Epidermal melanocyte (primary cell): ENCODE data around the gene KIF2B.
"Not testable (repeated sequence)": the region's sequence is repeated elsewhere in the genome, so short reads cannot be mapped to it uniquely, and the experiment has no call there.

Experiments used
- DNase-seq: peaks from one replicate; pipeline ENCODE4 v3.0.0; 2011; ENCODE audit warnings: low spot score; ENCODE audit not compliant: insufficient read length

Gene KIF2B, protein sequence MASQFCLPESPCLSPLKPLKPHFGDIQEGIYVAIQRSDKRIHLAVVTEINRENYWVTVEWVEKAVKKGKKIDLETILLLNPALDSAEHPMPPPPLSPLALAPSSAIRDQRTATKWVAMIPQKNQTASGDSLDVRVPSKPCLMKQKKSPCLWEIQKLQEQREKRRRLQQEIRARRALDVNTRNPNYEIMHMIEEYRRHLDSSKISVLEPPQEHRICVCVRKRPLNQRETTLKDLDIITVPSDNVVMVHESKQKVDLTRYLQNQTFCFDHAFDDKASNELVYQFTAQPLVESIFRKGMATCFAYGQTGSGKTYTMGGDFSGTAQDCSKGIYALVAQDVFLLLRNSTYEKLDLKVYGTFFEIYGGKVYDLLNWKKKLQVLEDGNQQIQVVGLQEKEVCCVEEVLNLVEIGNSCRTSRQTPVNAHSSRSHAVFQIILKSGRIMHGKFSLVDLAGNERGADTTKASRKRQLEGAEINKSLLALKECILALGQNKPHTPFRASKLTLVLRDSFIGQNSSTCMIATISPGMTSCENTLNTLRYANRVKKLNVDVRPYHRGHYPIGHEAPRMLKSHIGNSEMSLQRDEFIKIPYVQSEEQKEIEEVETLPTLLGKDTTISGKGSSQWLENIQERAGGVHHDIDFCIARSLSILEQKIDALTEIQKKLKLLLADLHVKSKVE

GRCh38 chr17:53822764-53823163, at the start of gene KIF2B:
KIF2B (plus strand) TSS chr17:53822927; CDS start chr17:53823034, 107 bp downstream.
- DNase-seq, result no peak

DNA sequence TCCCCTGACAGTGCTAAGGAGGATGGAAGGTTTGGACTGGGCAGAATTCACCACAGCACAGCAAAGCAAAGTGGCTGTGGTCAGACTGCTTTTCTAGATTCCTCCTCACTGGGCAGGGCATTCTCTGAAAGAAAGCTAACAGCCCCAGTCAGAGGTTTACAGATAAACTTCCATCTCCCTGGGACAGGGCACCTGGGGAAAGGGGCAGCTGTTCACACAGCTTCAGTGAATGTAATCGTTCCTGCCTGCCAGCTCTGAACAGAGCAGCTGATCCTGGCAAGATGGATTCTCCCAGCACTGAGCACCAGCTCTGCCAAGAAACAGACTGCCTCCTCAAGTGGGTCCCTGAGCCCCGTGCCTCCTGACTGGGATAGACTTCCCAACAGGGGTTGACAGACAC, 42.4 kb upstream of the KIF2B start:
- no peak for DNase-seq

- no peak for DNase-seq
Observed at GRCh38 chr17:53791551-53791950, 31.2 kb upstream of the KIF2B start.

DNA sequence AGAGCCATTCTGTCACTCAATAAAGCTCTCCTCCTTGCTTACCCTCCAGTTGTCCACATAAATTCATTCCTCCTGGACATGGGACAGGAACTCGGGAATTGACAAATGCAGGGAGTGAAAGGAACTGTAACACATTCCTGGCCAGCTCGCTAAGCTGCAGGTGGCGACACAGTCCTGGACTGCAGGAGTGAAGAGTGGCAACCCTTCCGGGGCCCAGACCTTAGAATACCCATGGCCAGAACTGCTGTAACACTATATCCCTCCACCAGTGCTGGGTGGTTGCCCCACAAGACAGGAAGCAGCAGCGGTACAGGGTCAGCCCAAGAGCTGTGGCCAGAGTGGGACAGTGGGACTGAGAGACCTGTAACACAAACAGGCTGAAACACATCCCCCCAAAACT, 30.3 kb upstream of the KIF2B start:
- DNase-seq, result no peak

DNA sequence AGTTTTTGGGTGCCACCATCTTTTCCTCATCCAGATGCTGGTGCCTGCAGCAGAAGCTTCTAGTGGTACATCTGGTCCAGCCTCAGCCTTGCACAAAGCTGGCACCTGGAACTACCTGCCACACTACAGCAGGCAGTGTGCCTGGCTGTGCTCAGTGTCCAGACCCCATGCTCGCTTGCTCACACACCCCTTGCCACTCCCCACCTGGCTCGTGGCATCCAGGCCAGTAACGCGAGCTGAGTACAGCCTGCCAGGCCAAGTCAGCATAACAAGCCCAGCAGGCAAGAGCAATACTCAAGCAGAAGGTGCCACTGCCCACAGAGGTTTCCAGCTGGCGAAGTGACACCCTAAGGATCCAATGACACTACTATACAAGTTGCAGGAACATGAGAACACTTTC, 29.7 kb upstream of the KIF2B start:
- no peak for DNase-seq

- no peak for DNase-seq
Observed at GRCh38 chr17:53794875-53795274, 27.9 kb upstream of the KIF2B start.

GRCh38 chr17:53796642-53797041, 26.1 kb upstream of the KIF2B start:
- no peak for DNase-seq

DNA sequence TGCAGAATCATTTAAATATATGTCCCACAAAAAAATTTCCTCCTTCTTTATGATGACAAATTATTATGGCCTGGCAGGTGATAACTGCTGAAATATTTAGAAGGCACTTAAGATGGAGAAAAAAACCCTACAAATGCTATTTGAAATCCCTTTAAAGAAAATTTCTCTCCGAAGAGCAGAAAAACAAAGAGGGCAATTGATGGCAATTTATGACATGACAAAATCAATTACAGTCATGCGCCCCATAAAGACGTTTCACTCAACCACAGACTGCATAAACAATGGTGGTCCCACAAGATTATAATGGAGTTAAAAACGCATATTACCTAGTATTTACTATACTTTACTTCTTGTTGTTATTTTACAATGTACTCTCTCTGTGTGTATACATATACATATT, 25.2 kb upstream of the KIF2B start:
- DNase-seq, result no peak

DNA sequence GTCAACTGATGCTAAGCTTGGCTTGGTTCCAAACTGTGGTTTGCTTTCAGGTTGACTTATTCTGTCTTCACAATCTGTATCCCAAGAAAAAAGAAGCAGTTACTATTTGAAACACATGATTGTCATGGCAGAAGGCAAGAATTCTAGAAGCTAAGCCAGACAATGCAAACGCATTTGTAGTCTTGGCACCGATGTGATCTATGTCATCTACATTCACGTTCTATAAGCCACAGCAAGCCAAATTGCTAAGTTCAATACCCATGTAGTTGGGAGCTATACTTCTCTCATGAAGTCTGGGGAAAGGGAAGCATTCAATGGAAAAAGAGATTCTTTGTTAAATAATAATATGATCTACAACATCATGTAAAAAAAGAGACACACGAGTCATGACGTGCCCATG, 18.3 kb upstream of the KIF2B start:
- no peak for DNase-seq

DNA sequence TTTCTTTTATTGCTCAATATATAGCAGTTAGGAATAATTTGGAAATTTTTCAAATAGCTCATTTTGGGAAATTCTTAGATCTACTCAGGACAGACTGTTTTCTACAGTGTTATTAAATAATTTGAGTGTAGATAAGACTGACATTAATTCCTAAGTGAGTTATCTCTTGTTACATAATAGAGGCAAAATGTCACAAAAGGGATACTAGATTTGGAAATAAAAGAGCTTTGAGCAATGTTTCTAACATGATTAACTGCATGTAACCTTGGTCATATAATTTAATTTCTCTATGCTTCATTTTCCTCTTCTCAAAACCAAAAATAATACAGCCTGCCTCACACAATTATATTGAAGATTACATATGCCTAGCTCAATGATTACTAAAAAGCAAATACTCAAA, 16.3 kb upstream of the KIF2B start:
- DNase-seq, result no peak

- no peak for DNase-seq
Observed at GRCh38 chr17:53807286-53807685, 15.4 kb upstream of the KIF2B start.

GRCh38 chr17:53818271-53818670, 4.5 kb upstream of the KIF2B start:
- no peak for DNase-seq

GRCh38 chr17:53818929-53819328, 3.8 kb upstream of the KIF2B start:
- DNase-seq, result no peak

DNA sequence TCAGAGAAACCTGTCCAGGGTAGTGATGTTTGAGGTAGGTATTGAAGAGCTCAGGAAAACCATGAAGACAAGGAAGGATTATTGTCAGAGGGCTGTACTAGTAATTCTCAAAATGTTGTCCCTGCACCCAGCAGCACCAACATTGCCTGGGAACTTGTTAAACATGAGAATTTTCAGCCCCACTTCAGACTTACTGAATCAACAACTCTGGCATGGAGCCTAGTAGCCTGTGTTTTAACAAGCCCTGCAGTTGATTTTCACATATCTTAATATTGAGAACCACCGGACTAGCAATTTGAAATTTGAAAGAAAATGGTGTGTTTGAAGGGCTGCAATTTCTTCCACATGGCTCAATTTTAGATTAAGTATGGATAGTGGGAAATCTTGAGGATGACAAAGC, 2.8 kb upstream of the KIF2B start:
- no peak for DNase-seq

DNA sequence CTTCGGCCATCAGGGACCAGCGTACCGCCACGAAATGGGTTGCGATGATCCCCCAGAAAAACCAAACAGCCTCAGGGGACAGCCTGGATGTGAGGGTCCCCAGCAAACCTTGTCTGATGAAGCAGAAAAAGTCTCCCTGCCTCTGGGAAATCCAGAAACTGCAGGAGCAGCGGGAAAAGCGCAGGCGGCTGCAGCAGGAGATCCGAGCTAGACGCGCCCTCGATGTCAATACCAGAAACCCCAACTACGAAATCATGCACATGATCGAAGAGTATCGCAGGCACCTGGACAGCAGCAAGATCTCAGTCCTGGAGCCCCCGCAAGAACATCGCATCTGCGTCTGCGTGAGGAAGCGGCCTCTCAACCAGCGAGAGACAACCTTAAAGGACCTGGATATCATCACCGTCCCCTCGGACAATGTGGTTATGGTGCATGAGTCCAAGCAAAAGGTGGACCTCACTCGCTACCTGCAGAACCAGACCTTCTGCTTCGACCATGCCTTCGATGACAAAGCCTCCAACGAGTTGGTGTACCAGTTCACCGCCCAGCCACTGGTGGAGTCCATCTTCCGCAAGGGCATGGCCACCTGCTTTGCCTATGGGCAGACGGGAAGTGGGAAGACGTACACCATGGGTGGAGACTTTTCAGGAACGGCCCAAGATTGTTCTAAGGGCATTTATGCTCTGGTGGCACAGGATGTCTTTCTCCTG, 769 bp downstream of the KIF2B start:
- no peak for DNase-seq

- not testable (repeated sequence) for DNase-seq
Observed at GRCh38 chr17:53834771-53835170, 12.0 kb downstream of the KIF2B start.

GRCh38 chr17:53837131-53837530, 14.4 kb downstream of the KIF2B start:
- DNase-seq, result no peak

DNA sequence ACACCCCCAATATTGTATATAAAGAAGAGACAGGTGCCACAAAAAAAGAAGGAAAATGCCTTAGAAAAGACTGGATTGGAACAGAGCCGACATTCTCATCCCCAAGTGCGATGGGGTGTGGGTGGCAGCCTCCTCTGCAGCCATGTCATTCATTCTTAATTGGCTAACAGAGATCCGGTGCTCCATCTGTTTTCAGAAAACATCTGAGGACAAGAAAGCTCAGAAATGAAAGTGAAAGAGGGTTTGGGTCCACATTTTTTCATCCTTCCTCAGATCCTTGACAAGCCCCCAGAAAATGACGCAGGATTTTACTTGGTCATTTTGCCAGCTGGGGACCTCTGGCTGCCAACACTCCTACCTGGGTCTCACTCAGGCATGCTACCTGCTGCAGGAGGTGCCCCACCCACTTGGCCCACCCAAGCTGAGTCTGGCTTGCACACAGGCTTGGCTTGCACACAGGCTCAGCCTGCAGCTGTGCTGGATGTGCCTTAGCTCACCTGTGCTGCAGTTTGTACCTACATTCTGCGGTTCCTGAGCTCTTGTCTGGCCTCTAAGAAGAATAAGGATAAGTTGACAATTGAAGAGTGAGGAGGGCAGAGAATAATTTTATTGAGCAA, 21.9 kb downstream of the KIF2B start:
- DNase-seq, result no peak

GRCh38 chr17:53871128-53871527, 48.4 kb downstream of the KIF2B start:
- not testable (repeated sequence) for DNase-seq
